OCI-LY7 (cell line): ENCODE results near the gene CARMIL1. TPM values are rescaled to one million over a fixed set of nuclear protein-coding genes. Genes with fewer than 3 reads are reported as not detected.

Experiments used
- BruUV-seq: library from RNA; stranded (reverse); fragments of 400-500 nt; replicated peaks from 2 replicates; lab custom pipeline; 2021; lab: Mats Ljungman, UMichigan
- CTCF ChIA-PET: fragments of 300-600 bp; sonication (Branson Sonifier 250); formaldehyde crosslinking; loops from one replicate; lab custom pipeline; 2022; ENCODE audit warnings: antibody characterized with exemption; ENCODE audit not compliant: unreplicated experiment; lab: Charles Lee
- POLR2A ChIA-PET: fragments of 300-600 bp; sonication (Branson Sonifier 250); formaldehyde crosslinking; loops from one replicate; lab custom pipeline; 2022; ENCODE audit warnings: antibody characterized with exemption; lab: Charles Lee
- DNase-seq: peaks from one replicate; pipeline ENCODE4 v3.0.0-alpha.2; 2015; ENCODE audit warnings: low spot score
- H2AFZ ChIP-seq: fragments of 200-600 bp; sonication (generic), shearing (Covaris generic); 2 replicates; pipeline ENCODE4 v1.6.1; 2014; ENCODE audit warnings: mild to moderate bottlenecking, antibody characterized with exemption, low read length, moderate library complexity
- H3K27ac ChIP-seq: fragments of 200-600 bp; sonication (generic); 2 replicates; pipeline ENCODE4 v1.5.1; 2014; ENCODE audit warnings: mixed run types, low read depth, mild to moderate bottlenecking, moderate library complexity, low read length, inconsistent platforms; ENCODE audit not compliant: poor library complexity, severe bottlenecking
- H3K36me3 ChIP-seq: fragments of 200-600 bp; sonication (generic); 2 replicates; pipeline ENCODE4 v1.6.1; 2014; ENCODE audit warnings: mild to moderate bottlenecking, antibody characterized with exemption, low read length, moderate library complexity, mixed read lengths; ENCODE audit not compliant: insufficient read depth
- H3K4me1 ChIP-seq: fragments of 200-600 bp; sonication (generic); 2 replicates; pipeline ENCODE4 v1.5.1; 2014; ENCODE audit warnings: mild to moderate bottlenecking, low read length; ENCODE audit not compliant: insufficient read depth, poor library complexity, severe bottlenecking
- H3K4me2 ChIP-seq: fragments of 200-600 bp; sonication (generic); 2 replicates; pipeline ENCODE4 v1.6.1; 2014; ENCODE audit warnings: mild to moderate bottlenecking, low read length
- H3K4me3 ChIP-seq: fragments of 200-600 bp; sonication (generic); 2 replicates; pipeline ENCODE4 v1.5.1; 2014; ENCODE audit warnings: mild to moderate bottlenecking, low read depth, low read length; ENCODE audit not compliant: poor library complexity, severe bottlenecking
- H3K79me2 ChIP-seq: fragments of 200-600 bp; sonication (generic); 2 replicates; pipeline ENCODE4 v1.6.1; 2016; ENCODE audit warnings: low read depth, mild to moderate bottlenecking, low read length, moderate library complexity, mixed read lengths; ENCODE audit not compliant: insufficient read depth
- H3K9me2 ChIP-seq: fragments of 200-600 bp; sonication (generic); 2 replicates; pipeline ENCODE4 v1.6.1; 2016; ENCODE audit warnings: mild to moderate bottlenecking, low read length, mixed read lengths; ENCODE audit not compliant: insufficient read depth
- H3K9me3 ChIP-seq: fragments of 200-600 bp; sonication (generic); 2 replicates; pipeline ENCODE4 v1.6.1; 2014; ENCODE audit warnings: mild to moderate bottlenecking, mixed run types, low read length, mixed read lengths
- H4K20me1 ChIP-seq: fragments of 200-600 bp; sonication (generic); 2 replicates; pipeline ENCODE4 v1.6.1; 2014; ENCODE audit warnings: mild to moderate bottlenecking, antibody characterized with exemption, low read length, moderate library complexity, mixed read lengths; ENCODE audit not compliant: insufficient read depth
- CTCF ChIP-seq: fragments of 200-600 bp; sonication (generic); conservative IDR thresholded peaks from 2 replicates; pipeline ENCODE4 v1.5.1; 2014; ENCODE audit warnings: mild to moderate bottlenecking, antibody characterized with exemption, low read length, moderate library complexity, mixed read lengths
- EZH2phosphoT487 ChIP-seq: fragments of 200-600 bp; sonication (generic); IDR thresholded peaks from 2 replicates; pipeline ENCODE4 v1.6.1; 2018; ENCODE audit warnings: low read depth, borderline replicate concordance, mild to moderate bottlenecking, mixed run types, antibody characterized with exemption, low read length, moderate library complexity, mixed read lengths
- intact Hi-C: fragments of 100-400 bp; cut with micrococcal nuclease; formaldehyde crosslinking; loops from one replicate; pipeline ENCODE4 v1.10.0; 2022; ENCODE audit not compliant: unreplicated experiment
- total RNA-seq, 2 experiments: library from RNA; depleted of rRNA in 1 of 2; stranded (reverse); fragments of >200 nt in 1 of 2; shearing (Covaris generic) in 1 of 2; gene quantifications; 2 replicates each; pipeline ENCODE4 v1.2.3, GENCODE V29; 2014 to 2022

CARMIL1 gene
- total RNA-seq, 2 experiments from 2014 or later, result 25.5 to 40.1 TPM

- POLR2A ChIA-PET, result no interaction called here
Observed at GRCh38 chr6:25623065-25623464, 343.9 kb downstream of the CARMIL1 start.

DNA sequence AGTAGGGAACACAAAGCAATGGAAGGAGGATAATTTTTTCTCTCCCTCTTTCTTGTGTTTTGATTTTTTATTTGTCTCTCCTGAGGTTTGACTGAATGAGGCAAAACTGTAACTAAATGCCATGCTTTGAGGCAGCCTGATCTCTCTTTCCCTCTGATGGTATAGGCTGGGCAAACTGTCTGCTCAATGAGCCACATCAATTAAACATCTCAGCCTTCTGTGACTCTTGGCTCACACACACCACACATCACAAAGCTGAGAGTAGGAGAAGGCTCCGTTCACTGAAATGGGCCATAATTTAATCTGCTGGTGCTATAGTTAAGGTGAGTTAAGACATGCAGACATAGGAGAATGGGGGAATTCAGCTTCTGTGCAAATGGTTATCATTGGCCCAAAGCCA lies 344.7 kb downstream of the CARMIL1 start:
- no peaks in the 10 kb centered on the region for H3K4me1 ChIP-seq
- no peak for TF ChIP-seq EZH2phosphoT487
- TF ChIP-seq CTCF, result no peak
- no peak overlapping the region for H2AFZ ChIP-seq
- H4K20me1 ChIP-seq, result no peaks in the 10 kb centered on the region
- peaks cover 15% of the 10 kb centered on the region; the same call in 1 of the 2 replicates for H3K36me3 ChIP-seq
- no peaks in the 10 kb centered on the region for H3K9me3 ChIP-seq
- TSS peak; percentile 20 for BruUV-seq
- H3K79me2 ChIP-seq, result no peaks in the 10 kb centered on the region
- CTCF ChIA-PET, result no interaction called here
- no peak overlapping the region for H3K4me3 ChIP-seq
- H3K27ac ChIP-seq, result no peak overlapping the region
- H3K4me2 ChIP-seq, result no peak overlapping the region
- no peaks in the 10 kb centered on the region for H3K9me2 ChIP-seq
- POLR2A ChIA-PET, result no interaction called here
- intact Hi-C loops, result no loop called here
- no peak for DNase-seq

More at GRCh38 chr6:25623065-25623464, 343.9 kb downstream of the CARMIL1 start:
- no peak overlapping the region for H2AFZ ChIP-seq
- no peaks in the 10 kb centered on the region for H3K9me2 ChIP-seq
- no peak for TF ChIP-seq CTCF
- TF ChIP-seq EZH2phosphoT487, result no peak
- H3K79me2 ChIP-seq, result no peaks in the 10 kb centered on the region
- H3K4me1 ChIP-seq, result peaks cover 3% of the 10 kb centered on the region
- H3K36me3 ChIP-seq, result peaks cover 15% of the 10 kb centered on the region; the same call in 1 of the 2 replicates
- no peak overlapping the region for H3K4me3 ChIP-seq
- intact Hi-C loops, result no loop called here
- no peak overlapping the region for H3K27ac ChIP-seq
- BruUV-seq, result no TSS peak
- H3K4me2 ChIP-seq, result no peak overlapping the region
- DNase-seq, result no peak
- CTCF ChIA-PET, result no interaction called here
- no peaks in the 10 kb centered on the region for H4K20me1 ChIP-seq
- H3K9me3 ChIP-seq, result no peaks in the 10 kb centered on the region

DNA sequence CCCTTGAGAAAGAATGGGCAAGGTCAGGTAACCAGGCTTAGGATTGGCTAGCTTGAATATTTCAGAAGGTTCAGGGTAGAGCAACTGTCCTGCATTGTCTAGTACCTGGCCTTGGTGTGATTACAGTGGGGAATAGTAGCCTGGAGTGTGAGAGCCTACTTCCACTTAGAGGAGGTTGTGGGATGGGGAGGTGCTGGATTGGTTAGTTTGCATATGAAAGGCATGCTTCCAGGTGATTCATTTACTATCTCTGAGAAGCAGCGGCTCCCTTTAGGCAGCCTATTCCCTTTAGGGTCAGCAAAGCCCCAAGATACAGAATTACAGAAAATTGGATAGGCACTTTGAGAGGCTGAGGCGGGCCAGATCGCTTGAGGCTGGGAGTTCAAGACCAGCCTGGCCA lies 347.8 kb downstream of the CARMIL1 start:
- Histone ChIP-seq H3K79me2 (no peaks in the 10 kb centered on the region), H2AFZ (no peak overlapping the region), H3K9me3 (no peaks in the 10 kb centered on the region), H3K4me1 (no peaks in the 10 kb centered on the region), H3K4me2 (no peak overlapping the region), H3K9me2 (no peaks in the 10 kb centered on the region), H3K36me3 (no peaks in the 10 kb centered on the region), H3K4me3 (no peak overlapping the region), H4K20me1 (no peaks in the 10 kb centered on the region), H3K27ac (no peak overlapping the region)
- BruUV-seq, result no TSS peak
- DNase-seq, result no peak
- intact Hi-C loops, result no loop called here
- CTCF ChIA-PET, result no interaction called here
- POLR2A ChIA-PET, result no interaction called here
- TF ChIP-seq EZH2phosphoT487 (no peak), CTCF (no peak)
